GM04504 (cell line): Measurements from ENCODE around the gene MROH2A.
"Not testable (repeated sequence)": the region's sequence is repeated elsewhere in the genome, so short reads cannot be mapped to it uniquely, and the experiment has no call there.

Experiments
- DNase-seq: peaks from one replicate; pipeline ENCODE4 v3.0.0-alpha.2; 2012; ENCODE audit warnings: low read depth

MROH2A gene

DNA sequence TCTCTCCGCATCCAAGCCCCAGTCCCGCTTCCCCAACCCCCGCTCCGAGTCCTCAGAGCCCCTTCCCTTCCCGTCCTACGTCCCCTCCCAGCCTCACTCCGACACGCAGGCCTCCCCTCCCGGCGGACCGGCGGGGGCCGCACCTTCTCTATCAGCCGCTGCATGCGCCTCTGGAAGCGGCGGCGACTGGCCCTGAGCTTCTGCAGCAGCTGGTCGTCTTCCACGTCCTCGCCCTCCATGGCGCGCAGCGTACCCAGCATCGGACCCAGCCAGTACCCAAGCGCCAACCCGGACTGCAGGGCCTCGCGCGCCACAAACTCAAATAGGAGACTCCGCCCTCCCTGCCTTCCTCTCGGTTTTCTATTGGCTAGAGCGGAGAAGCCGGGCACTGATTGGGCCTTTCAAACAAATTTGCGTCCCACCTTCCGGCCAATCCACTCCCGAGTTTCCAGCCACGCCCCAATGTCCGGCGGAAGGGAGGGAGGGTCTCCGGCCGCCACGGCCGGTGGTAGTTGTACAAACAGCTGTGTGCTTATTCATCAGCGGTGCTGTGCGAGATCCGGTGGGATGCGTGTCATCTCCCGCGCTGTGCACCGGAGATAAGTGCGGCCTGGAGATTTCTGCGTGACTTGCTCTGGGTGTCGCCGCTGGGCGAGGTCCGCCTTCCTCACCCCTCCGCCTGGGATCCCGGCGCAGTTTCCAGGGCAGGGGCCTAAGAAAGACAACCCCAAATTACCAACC, 76.3 kb downstream of the MROH2A start, which contains the start of gene HJURP:
TSS of gene HJURP (minus strand) at position 295 of the 741 bp plus-strand sequence. CDS start at position 260, 35 bp downstream.
- peak; percentile 86 for DNase-seq

DNA sequence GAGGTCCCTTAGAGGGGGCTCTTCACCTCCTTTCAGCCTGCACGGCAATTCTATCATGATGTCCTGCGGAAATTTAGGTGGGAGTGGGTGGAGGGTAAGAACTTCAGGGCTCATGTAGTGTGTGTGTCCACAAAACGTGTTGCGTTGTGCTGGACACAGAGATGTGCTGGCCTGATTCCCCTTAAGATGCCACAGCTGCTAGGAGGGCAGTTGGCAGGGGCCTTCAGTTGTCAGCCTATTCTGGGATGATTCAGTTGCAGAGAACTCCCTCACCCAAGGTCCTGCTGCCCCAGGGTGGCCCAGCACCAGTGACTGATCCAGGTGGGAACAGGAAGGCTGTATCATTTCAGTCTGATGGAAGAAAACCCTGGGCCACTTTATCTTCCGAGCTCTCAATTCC, 77.2 kb downstream of the MROH2A start:
- no peak for DNase-seq

DNA sequence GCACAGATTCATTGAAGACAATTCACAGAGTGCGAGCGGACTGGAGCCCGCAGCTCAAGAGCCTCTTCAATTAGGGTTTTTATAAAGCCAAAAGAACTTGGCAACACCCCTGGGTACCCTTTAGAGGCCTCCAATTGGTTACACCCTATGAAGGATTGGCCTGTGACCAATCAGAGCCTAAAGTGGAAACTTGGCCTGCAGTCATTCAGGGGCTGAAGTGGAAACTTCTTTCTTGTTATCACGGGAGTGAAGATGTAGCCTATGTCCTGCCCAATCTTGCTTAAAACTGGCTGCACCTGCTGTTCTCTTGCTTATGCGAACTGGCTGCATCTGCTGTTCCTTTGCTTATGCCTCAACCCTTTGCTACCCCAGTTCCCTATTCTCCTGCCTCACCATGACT, 78.1 kb downstream of the MROH2A start:
- no peak for DNase-seq

DNA sequence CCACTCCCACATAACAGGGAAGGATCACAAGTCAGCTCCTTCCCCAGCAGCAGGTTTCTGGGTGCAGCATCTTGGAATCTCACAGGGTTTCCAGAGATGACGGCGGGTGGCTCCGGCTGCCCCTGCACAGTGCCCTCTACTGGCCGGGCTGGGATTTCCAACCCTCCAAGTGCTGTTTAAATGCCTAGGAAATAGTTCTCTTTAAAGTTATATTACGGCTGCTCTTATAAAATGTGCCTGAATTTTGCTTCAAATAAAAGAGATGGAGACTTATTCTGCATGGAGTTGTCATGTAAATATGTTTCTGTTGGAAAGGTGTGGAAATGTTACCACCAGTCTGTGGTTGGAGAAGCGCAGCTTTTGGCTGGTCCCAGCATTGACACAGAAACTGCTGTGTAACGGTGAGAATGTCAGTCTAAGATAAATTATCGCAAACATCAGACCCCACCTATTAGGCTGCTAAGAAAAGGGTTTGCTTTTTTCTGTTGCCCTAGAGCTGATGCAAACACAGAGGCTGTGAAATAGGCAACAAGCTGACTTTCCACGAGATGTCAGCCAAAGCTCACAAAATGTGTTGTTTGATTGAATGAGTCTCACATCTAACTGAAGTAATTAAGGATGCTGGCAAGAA, 79.5 kb downstream of the MROH2A start:
- no peak for DNase-seq

DNA sequence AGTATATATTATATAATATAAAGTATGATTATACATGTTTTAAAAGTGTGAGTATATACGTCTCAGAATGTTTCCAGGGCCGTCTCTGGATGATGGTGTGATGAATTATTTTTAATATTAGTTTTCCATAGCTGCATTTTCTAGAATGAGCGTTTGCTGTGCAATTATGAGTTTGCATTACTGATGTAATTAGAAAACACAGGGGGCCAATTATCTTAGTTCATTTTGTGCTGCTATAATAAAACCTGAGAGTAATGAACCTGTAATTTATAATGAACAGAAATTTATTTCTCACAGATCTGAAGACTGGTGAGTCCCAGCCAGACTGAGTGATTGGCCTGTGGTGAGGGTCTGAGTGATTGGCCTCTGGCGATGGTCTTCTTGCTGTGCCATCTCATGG, 80.2 kb downstream of the MROH2A start:
- no peak for DNase-seq

DNA sequence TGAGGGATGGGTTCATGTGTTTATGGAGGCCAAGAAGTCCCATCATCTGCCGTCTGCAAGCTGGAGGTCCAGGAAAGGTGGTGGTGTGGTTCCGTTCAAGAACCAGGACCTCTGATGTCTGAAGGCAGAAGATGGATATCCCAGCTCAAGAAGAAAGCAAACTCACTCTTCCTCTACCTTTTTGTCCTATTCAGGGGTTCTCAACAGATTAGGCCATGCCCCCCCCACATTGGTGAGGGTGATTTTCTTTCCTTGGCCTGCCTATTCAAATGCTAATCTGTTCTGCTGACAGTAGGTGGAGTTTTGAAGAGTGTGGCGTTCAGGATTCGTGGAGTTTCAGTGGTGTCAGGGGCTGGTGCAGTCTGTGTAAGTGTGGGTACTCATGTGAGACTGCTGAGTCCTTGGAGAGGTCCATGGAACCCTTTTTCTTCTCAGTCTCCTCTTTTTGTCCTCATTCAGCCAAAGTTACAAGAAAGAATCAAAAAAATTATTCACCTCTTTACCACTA, 84.2 kb downstream of the MROH2A start:
- no peak for DNase-seq

DNA sequence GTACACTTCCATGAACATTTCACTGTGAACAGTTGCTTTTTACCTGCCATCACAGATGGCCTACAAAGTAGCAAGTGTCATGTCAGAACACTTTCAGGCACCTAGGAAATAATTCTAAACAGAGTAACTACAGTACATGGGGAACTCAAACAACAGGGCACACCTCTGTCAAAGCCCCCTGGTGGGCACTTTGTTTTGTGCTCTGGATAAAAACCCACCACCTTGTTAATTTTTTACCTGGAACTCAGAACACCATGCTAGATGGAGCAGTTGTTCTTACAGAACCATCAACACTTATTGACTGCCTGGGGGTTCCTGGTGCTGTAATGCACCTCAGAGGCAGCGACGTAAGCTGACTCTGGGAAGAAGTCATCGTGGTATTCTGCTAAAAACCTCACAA, 87.7 kb downstream of the MROH2A start:
- no peak for DNase-seq

DNA sequence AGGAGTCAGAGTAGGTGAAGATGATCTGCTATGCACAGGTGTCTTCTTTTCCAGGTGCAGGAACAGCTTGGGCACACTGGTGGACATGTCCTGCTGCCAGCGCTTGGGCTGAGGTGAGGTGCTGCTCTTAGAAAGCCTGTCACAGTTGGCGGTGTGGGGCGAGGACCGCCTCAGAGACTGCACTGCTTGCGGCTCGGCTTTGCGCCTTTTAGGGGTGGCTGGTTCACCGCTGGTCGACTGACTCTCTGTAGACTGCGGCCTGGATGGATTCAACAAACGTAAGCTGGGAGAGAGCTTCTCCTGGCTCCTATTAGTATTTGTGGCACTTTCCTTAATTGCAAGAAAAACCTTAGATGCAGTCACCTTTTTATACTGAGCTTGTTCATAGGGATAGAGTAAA, 88.3 kb downstream of the MROH2A start:
- no peak for DNase-seq

DNA sequence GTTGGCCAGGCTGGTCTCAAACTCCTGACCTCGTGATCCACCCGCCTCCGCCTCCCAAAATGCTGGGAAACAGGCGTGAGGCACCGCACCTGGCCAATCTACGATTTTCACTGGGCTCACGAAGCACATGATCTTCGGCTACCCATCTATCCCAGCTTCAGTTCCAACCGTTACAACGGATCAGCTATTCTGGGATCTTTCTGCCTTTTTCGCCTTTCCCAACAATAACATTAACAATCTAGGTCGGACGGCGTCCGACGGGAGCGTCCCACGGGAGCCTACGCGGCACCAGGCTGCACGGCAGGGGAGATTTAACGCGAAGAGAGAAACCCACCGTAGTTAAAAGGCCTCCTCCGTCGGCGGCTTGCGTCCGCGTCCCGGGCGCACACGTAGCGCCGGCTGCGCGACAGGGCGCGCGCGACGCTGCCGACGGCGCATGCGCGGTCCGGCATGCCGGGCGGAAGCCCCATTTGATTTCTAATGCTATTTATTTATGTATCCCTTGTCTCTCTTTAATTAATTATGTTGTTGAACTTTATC, 89.9 kb downstream of the MROH2A start, which contains the start of gene MSL3B:
TSS of gene MSL3B (minus strand) at position 394 of the 540 bp plus-strand sequence.
- DNase-seq, result peak; percentile 26

DNA sequence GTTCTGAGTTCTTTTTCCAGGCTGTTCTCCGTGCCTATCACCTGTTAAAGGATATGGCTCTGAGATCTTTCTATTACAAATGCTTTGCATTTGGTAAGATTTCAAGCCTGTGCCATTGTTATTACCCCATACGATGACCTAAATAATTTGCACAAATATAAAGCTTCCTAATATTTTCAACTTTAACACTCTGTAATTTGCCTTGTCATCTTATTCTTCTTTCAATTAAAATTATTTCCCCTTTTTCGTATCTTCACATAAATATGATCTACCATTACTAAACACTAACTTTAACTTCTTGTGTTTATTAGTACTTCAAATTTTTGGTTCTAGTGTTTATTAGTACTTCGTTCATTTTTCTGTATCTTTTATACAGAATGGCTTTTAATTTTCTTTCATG, 93.3 kb downstream of the MROH2A start:
- DNase-seq, result no peak

DNA sequence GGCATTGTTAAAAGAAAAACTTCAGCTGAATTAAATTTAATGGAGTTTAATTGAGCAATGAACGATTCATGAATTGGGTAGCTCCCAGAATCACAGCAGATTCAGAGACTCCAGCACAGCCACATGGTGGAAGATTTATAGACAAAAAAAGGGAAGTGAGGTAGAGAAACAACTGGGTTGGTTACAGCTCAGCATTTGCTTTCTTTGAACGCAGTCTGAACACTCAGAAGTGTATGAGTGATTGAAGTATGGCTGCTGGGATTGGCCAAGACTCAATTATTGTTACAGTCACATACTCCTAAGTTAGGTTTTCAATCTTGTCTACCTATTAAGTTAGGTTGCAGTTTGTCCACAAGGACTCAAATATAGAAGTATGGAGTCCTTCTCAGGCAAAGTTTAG, 94.0 kb downstream of the MROH2A start:
- not testable (repeated sequence) for DNase-seq

DNA sequence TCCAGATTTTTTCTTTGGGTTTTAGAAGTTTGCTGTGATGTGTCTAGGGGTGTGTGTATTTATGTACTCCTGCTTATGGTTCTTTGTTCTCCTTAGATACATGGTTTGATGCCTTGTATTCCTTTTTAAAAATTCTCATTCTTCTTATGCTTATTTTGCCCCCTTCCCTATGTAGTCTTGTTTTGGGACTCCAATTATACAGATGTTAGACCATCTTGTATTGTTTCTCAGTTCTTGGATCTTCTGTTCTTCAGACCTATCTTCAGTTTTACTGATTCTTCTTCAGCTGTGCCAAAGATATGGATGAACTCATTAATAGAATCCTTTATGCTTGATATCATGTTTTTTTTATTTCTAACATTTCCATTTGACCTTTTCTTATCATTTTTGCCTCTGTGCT, 104.2 kb downstream of the MROH2A start:
- no peak for DNase-seq
